ENCODE data around the gene APOBEC3H. TPM values are rescaled to one million over a fixed set of nuclear protein-coding genes. Genes with fewer than 3 reads are reported as not detected.
"Not testable (repeated sequence)": the region's sequence is repeated elsewhere in the genome, so short reads cannot be mapped to it uniquely, and the experiment has no call there.

APOBEC3H gene
- total and polyA plus RNA-seq, 2 experiments from 2014 or later: not detected

DNA sequence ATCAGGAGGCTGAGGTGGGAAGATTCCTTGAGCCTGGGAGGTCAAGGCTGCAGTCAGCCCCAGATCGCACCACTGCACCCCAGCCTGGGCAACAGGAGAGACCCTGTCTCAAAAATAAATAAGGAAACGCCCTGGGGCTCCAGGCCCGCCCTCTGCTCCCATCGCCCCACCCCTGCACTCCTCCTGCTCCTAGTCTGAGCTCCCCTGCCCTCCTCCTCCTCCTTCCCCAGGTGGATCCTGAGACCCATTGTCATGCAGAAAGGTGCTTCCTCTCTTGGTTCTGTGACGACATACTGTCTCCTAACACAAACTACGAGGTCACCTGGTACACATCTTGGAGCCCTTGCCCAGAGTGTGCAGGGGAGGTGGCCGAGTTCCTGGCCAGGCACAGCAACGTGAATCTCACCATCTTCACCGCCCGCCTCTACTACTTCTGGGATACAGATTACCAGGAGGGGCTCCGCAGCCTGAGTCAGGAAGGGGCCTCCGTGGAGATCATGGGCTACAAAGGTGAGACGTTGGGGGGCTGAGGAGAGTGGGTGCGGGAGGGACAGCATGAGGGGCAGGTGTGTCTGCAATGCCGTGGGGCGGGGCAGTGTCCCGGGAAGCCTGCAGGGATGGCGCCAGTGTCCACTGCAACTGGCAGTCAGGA is 45.1 kb upstream of the APOBEC3H start:
- DNase-seq (ENCODE audit: low spot score) (peak; percentile 45), ATAC-seq (peak; percentile 79)
- peak overlapping the region; percentile 86; the same call in 1 of the 2 replicates for H3K27ac Mint-ChIP-seq
- not testable (repeated sequence) for H3K27me3 Mint-ChIP-seq (ENCODE audit: insufficient read depth, low read depth, poor library complexity); H2AFZ ChIP-seq; H3K27me3 ChIP-seq (ENCODE audit: insufficient read depth); H3K9me2 ChIP-seq (ENCODE audit: insufficient read depth); H3K4me3 Mint-ChIP-seq; H4K20me1 ChIP-seq (replicated peaks; ENCODE audit: insufficient read depth); H3F3A ChIP-seq (replicated peaks; ENCODE audit: low read depth); H3K79me2 ChIP-seq (replicated peaks; ENCODE audit: insufficient read depth); H3K4me3 ChIP-seq; H3K36me3 ChIP-seq (ENCODE audit: insufficient read depth); H3K36me3 Mint-ChIP-seq (ENCODE audit: low read depth); H3K9me3 Mint-ChIP-seq
- Histone ChIP-seq H3K4me2 (peak overlapping the region; percentile 52), H3K27ac (ENCODE audit: low read depth) (0 out of 2 replicates have a peak overlapping the region, but pooled peaks have one; percentile 68), H3K4me1 (ENCODE audit: insufficient read depth) (peaks cover 37% of the 10 kb centered on the region)
- H3K4me1 Mint-ChIP-seq: peaks cover 37% of the 10 kb centered on the region

DNA sequence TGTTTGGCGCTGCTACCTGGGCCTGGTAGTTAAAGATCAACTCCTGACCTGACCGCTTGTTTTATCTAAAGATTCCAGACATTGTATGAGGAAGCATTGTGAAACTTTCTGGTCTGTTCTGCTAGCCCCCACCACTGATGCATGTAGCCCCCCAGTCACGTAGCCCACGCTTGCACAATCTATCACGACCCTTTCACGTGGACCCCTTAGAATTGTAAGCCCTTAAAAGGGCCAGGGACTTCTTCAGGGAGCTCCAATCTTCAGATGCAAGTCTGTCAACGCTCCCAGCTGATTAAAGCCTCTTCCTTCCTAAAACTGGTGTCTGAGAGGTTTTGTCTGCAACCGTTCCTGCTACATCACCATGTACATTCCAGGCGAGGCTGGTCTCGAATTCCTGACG is 41.4 kb upstream of the APOBEC3H start:
- no peaks in the 10 kb centered on the region for H3K36me3 ChIP-seq (ENCODE audit: insufficient read depth)
- H2AFZ ChIP-seq: no peak overlapping the region
- H3K4me1 Mint-ChIP-seq: peaks cover 21% of the 10 kb centered on the region
- H3K9me3 Mint-ChIP-seq: peaks cover 7% of the 10 kb centered on the region; the same call in 2 of the 3 replicates
- H3K4me1 ChIP-seq (ENCODE audit: insufficient read depth): peaks cover 18% of the 10 kb centered on the region
- H3K27ac Mint-ChIP-seq: no peak overlapping the region
- H3K4me2 ChIP-seq: no peak overlapping the region
- H3K9me2 ChIP-seq (ENCODE audit: insufficient read depth): peaks cover 4% of the 10 kb centered on the region; the same call in 1 of the 2 replicates
- H3K4me3 ChIP-seq: no peak overlapping the region
- peaks cover 3% of the 10 kb centered on the region for H3K36me3 Mint-ChIP-seq (ENCODE audit: low read depth)
- no peak for ATAC-seq
- no peaks in the 10 kb centered on the region for H3K79me2 ChIP-seq (replicated peaks; ENCODE audit: insufficient read depth)
- no peak for DNase-seq (ENCODE audit: low spot score)
- H3K27ac ChIP-seq (ENCODE audit: low read depth): no peak overlapping the region
- H4K20me1 ChIP-seq (replicated peaks; ENCODE audit: insufficient read depth): no peaks in the 10 kb centered on the region
- no peaks in the 10 kb centered on the region for H3F3A ChIP-seq (replicated peaks; ENCODE audit: low read depth)
- H3K27me3 ChIP-seq (ENCODE audit: insufficient read depth): no peaks in the 10 kb centered on the region
- H3K4me3 Mint-ChIP-seq: no peak overlapping the region
- peaks cover 6% of the 10 kb centered on the region for H3K27me3 Mint-ChIP-seq (ENCODE audit: insufficient read depth, low read depth, poor library complexity)
- TF ChIP-seq, protein P1, sequence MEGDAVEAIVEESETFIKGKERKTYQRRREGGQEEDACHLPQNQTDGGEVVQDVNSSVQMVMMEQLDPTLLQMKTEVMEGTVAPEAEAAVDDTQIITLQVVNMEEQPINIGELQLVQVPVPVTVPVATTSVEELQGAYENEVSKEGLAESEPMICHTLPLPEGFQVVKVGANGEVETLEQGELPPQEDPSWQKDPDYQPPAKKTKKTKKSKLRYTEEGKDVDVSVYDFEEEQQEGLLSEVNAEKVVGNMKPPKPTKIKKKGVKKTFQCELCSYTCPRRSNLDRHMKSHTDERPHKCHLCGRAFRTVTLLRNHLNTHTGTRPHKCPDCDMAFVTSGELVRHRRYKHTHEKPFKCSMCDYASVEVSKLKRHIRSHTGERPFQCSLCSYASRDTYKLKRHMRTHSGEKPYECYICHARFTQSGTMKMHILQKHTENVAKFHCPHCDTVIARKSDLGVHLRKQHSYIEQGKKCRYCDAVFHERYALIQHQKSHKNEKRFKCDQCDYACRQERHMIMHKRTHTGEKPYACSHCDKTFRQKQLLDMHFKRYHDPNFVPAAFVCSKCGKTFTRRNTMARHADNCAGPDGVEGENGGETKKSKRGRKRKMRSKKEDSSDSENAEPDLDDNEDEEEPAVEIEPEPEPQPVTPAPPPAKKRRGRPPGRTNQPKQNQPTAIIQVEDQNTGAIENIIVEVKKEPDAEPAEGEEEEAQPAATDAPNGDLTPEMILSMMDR (conservative IDR thresholded peaks at IDR 0.05; ENCODE audit: low read depth in 2 of 2): no peak
- TF ChIP-seq EZH2 (IDR thresholded peaks at IDR 0.05; ENCODE audit: low read depth, unreplicated experiment): no peak
- TF ChIP-seq, protein P2, sequence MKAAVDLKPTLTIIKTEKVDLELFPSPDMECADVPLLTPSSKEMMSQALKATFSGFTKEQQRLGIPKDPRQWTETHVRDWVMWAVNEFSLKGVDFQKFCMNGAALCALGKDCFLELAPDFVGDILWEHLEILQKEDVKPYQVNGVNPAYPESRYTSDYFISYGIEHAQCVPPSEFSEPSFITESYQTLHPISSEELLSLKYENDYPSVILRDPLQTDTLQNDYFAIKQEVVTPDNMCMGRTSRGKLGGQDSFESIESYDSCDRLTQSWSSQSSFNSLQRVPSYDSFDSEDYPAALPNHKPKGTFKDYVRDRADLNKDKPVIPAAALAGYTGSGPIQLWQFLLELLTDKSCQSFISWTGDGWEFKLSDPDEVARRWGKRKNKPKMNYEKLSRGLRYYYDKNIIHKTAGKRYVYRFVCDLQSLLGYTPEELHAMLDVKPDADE (IDR thresholded peaks at IDR 0.05): no peak
- TF ChIP-seq POLR2AphosphoS5 (IDR thresholded peaks at IDR 0.05; ENCODE audit: low read depth): no peak
- no peak for TF ChIP-seq CREB1 (CRISPR knock-in tag; IDR thresholded peaks at IDR 0.05; ENCODE audit: low read depth)
- no peak for TF ChIP-seq NANOG (IDR thresholded peaks at IDR 0.05; ENCODE audit: borderline replicate concordance)
- TF ChIP-seq, protein P3, sequence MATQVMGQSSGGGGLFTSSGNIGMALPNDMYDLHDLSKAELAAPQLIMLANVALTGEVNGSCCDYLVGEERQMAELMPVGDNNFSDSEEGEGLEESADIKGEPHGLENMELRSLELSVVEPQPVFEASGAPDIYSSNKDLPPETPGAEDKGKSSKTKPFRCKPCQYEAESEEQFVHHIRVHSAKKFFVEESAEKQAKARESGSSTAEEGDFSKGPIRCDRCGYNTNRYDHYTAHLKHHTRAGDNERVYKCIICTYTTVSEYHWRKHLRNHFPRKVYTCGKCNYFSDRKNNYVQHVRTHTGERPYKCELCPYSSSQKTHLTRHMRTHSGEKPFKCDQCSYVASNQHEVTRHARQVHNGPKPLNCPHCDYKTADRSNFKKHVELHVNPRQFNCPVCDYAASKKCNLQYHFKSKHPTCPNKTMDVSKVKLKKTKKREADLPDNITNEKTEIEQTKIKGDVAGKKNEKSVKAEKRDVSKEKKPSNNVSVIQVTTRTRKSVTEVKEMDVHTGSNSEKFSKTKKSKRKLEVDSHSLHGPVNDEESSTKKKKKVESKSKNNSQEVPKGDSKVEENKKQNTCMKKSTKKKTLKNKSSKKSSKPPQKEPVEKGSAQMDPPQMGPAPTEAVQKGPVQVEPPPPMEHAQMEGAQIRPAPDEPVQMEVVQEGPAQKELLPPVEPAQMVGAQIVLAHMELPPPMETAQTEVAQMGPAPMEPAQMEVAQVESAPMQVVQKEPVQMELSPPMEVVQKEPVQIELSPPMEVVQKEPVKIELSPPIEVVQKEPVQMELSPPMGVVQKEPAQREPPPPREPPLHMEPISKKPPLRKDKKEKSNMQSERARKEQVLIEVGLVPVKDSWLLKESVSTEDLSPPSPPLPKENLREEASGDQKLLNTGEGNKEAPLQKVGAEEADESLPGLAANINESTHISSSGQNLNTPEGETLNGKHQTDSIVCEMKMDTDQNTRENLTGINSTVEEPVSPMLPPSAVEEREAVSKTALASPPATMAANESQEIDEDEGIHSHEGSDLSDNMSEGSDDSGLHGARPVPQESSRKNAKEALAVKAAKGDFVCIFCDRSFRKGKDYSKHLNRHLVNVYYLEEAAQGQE (IDR thresholded peaks at IDR 0.05; ENCODE audit: unreplicated experiment): no peak
- no peak for TF ChIP-seq EZH2phosphoT487 (IDR thresholded peaks at IDR 0.05; ENCODE audit: unreplicated experiment)
- no peak for TF ChIP-seq ZNF114 (CRISPR knock-in tag; IDR thresholded peaks at IDR 0.05)
- no peak for TF ChIP-seq ZNF331 (CRISPR knock-in tag; IDR thresholded peaks at IDR 0.05; ENCODE audit: low read depth)
- TF ChIP-seq JUNB (IDR thresholded peaks at IDR 0.05; ENCODE audit: unreplicated experiment): no peak
- no peak for TF ChIP-seq STAT1 (IDR thresholded peaks at IDR 0.05; ENCODE audit: unreplicated experiment)
